Tibial artery (tissue), 4 donors: ENCODE data around the gene HOXB3.

Experiments used
- DNase-seq, 2 donors: peaks; one replicate each; pipeline ENCODE4 v3.0.0-alpha.2; 2019
- H3K27ac ChIP-seq, 2 donors: fragments of 200-600 bp; sonication (generic) in 1 of 2; 1 replicate in 1 of 2; 2 replicates in 1 of 2; pipeline ENCODE4 v1.5.1; 2018 to 2019; ENCODE audit warnings: mild to moderate bottlenecking in 1 of 2
- H3K27me3 ChIP-seq, 2 donors: fragments of 200-600 bp; sonication (generic) in 1 of 2; one replicate each; pipeline versions ENCODE4 v1.5.1 to v1.6.0; 2016 to 2019
- H3K36me3 ChIP-seq, 3 donors: fragments of 200-600 bp; sonication (generic) in 2 of 3; one replicate each; pipeline ENCODE4 v1.5.1; 2016 to 2019; ENCODE audit warnings: mild to moderate bottlenecking in 2 of 3
- H3K4me1 ChIP-seq, 4 donors: fragments of 200-600 bp; sonication (generic) in 2 of 4; 1 replicate in 3 of 4; 2 replicates in 1 of 4; pipeline ENCODE4 v1.5.1; 2016 to 2019
- H3K4me3 ChIP-seq, 2 donors: fragments of 200-600 bp; sonication (generic) in 1 of 2; 1 replicate in 1 of 2; 2 replicates in 1 of 2; pipeline ENCODE4 v1.5.1; 2018 to 2019; ENCODE audit warnings: mild to moderate bottlenecking in 2 of 2
- H3K9me3 ChIP-seq, 3 donors: fragments of 200-600 bp; sonication (generic) in 1 of 3; one replicate each; pipeline ENCODE4 v1.5.1; 2016 to 2019
- intact Hi-C: fragments of 100-400 bp; cut with DNase I; formaldehyde crosslinking; loops from one replicate; pipeline ENCODE4 v1.15.0; 2023; ENCODE audit warnings: low total_unique reads
- TF ChIP-seq, protein P1 (sequence below), 2 experiments: fragments of 200-600 bp in 1 of 2; fragments of 450-650 bp in 1 of 2; IDR thresholded peaks; one replicate each; pipeline ENCODE4 v1.5.1; 2017 to 2019; ENCODE audit warnings: antibody characterized with exemption in 2 of 2, mild to moderate bottlenecking in 1 of 2, moderate library complexity in 1 of 2

The HOXB3 gene

GRCh38 chr17:48552466-48553189 is 37.4 kb downstream of the HOXB3 start:
- intact Hi-C loops = no loop called here
- peak overlapping the region in 1 of 2 donors; percentile 16 for H3K27ac ChIP-seq
- peaks cover 0 to 47% (median 12%) of the 10 kb centered on the region in 4 donors for H3K4me1 ChIP-seq
- no peaks in the 10 kb centered on the region for H3K27me3 ChIP-seq
- DNase-seq = no peak
- TF ChIP-seq, protein P1, sequence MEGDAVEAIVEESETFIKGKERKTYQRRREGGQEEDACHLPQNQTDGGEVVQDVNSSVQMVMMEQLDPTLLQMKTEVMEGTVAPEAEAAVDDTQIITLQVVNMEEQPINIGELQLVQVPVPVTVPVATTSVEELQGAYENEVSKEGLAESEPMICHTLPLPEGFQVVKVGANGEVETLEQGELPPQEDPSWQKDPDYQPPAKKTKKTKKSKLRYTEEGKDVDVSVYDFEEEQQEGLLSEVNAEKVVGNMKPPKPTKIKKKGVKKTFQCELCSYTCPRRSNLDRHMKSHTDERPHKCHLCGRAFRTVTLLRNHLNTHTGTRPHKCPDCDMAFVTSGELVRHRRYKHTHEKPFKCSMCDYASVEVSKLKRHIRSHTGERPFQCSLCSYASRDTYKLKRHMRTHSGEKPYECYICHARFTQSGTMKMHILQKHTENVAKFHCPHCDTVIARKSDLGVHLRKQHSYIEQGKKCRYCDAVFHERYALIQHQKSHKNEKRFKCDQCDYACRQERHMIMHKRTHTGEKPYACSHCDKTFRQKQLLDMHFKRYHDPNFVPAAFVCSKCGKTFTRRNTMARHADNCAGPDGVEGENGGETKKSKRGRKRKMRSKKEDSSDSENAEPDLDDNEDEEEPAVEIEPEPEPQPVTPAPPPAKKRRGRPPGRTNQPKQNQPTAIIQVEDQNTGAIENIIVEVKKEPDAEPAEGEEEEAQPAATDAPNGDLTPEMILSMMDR (IDR thresholded peaks at IDR 0.05) = no peak
- no peak overlapping the region for H3K4me3 ChIP-seq
- H3K9me3 ChIP-seq = no peaks in the 10 kb centered on the region
- no peaks in the 10 kb centered on the region for H3K36me3 ChIP-seq

DNA sequence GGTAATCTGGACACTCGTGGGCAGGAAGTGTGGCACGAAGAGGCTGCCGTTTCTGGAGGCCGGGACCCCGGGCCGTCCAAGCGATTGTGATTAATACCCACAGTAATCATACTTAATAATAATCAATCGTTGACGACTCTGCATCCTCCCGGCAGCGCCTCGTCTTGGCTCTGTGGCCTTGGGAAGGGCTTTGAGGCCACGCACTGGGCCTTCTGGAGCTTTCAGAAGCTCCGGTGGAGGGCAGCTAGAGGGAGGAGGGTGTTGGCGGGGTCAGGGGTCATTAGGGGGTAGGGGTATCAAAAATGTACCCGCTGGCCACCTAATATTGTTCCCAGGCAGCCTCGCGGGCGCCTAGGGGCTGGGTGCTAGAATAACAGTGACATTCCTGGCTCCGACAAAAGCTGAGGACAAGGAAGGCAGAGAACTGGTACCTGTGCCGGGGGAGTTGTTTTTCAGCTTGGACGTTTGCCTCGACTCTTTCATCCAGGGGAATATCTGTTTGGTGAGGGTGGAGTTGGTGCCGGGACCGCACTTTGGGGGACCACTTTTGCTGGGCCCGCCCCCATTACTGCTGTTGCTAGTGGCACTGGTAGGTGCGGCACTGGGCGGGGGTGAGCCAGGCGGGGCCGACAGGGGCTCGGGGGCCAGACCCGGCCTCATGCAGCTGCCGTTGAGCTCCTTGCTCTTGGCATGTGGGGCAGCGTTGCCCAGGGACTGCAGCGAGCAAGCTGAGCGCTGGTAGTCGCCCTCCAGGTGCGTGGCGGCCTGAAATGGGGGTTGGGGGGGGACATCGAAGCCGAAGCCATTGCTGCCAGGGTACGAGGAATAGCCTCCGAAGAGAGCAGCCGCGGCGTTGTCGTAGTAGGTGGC is 38.2 kb downstream of the HOXB3 start:
- Histone ChIP-seq H3K4me3 (no peak overlapping the region), H3K4me1 (peaks cover 0 to 47% (median 14%) of the 10 kb centered on the region in 4 donors), H3K9me3 (no peaks in the 10 kb centered on the region), H3K36me3 (no peaks in the 10 kb centered on the region), H3K27ac (peak overlapping the region in 1 of 2 donors; percentile 16), H3K27me3 (no peaks in the 10 kb centered on the region)
- intact Hi-C loops = no loop called here
- TF ChIP-seq, protein P1 (IDR thresholded peaks at IDR 0.05) = no peak
- DNase-seq = no peak

DNA sequence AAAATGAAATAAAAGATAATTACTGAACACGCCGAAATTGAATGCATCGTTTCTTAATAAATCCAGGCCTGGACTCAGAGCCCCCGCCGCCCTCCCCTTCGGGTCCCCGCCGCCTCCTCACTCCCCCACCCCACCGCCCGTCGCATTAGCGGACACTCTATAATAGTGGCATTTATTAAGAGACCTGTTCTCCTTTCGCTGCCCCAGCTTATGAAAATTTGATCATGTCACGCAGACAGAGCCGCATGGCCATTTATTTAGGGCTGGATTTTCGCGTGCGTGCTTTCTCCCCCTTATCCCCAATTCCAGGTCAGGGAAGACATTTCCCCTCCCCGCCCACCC is 38.9 kb downstream of the HOXB3 start:
- no peak for DNase-seq
- Histone ChIP-seq H3K4me1 (peaks cover 0 to 47% (median 16%) of the 10 kb centered on the region in 4 donors), H3K27ac (no peak overlapping the region), H3K36me3 (no peaks in the 10 kb centered on the region), H3K9me3 (no peaks in the 10 kb centered on the region), H3K27me3 (no peaks in the 10 kb centered on the region), H3K4me3 (no peak overlapping the region)
- TF ChIP-seq, protein P1 (IDR thresholded peaks at IDR 0.05) = no peak
- intact Hi-C loops = no loop called here

DNA sequence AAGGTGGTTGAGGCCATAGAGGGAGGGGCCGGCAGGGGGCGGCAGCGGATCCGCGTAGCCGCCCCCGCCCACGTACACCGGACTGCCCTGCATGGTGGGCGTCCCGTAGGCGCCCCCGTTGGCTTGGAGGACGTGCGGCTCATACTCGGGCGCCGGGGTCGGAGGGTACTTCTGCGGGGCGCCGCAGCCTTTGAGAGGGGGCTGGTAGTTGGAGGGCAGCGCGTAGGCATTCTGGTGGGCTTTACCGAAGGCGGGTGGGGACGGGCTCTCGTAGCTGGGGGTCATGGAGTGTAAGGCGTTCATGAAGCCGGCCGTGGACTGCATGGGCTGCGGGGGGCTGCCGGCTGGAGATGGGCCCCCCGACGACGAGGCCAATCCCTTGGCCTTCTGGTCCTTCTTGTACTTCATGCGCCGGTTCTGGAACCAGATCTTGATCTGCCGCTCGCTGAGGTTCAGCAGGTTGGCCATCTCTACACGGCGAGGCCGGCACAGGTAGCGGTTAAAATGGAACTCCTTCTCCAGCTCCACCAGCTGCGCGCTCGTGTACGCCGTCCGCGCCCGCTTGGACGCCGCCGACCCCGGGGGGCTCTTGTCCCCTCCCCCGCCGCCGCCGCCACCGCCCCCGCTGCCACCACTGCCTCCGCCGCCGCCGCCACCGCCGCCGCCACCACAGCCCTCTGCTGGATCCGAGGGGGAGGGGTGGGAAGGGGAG is 39.4 kb downstream of the HOXB3 start:
- H3K27ac ChIP-seq = no peak overlapping the region
- no peak for DNase-seq
- intact Hi-C loops = no loop called here
- H3K36me3 ChIP-seq = no peaks in the 10 kb centered on the region
- H3K4me3 ChIP-seq = no peak overlapping the region
- TF ChIP-seq, protein P1 (IDR thresholded peaks at IDR 0.05) = no peak
- H3K9me3 ChIP-seq = no peaks in the 10 kb centered on the region
- peaks cover 0 to 47% (median 18%) of the 10 kb centered on the region in 4 donors for H3K4me1 ChIP-seq
- no peaks in the 10 kb centered on the region for H3K27me3 ChIP-seq

GRCh38 chr17:48549914-48550501 is 40.0 kb downstream of the HOXB3 start:
- Histone ChIP-seq H3K4me1 (peaks cover 0 to 48% (median 20%) of the 10 kb centered on the region in 4 donors), H3K27ac (no peak overlapping the region)

More at GRCh38 chr17:48549914-48550501, 40.0 kb downstream of the HOXB3 start:
- no peak for DNase-seq
- Histone ChIP-seq H3K27me3 (no peaks in the 10 kb centered on the region), H3K36me3 (no peaks in the 10 kb centered on the region), H3K9me3 (no peaks in the 10 kb centered on the region), H3K4me3 (no peak overlapping the region)
- TF ChIP-seq, protein P1 (IDR thresholded peaks at IDR 0.05) = no peak
- intact Hi-C loops = no loop called here
